Omental fat pad (tissue), 4 donors: Measurements from ENCODE around the gene CETP. TPM values are rescaled to one million over a fixed set of nuclear protein-coding genes. Genes with fewer than 3 reads are reported as not detected.

Experiments used
- ATAC-seq: fragments of 150-250 bp; one replicate; pipeline ENCODE4 v1.9.1; 2016; ENCODE audit warnings: mild to moderate bottlenecking, moderate library complexity; ENCODE audit not compliant: low FRiP score
- DNase-seq: peaks from one replicate; pipeline ENCODE4 v3.0.0-alpha.2; 2019; ENCODE audit warnings: low spot score
- CTCF ChIP-seq, 3 donors: fragments of 450-650 bp; IDR thresholded peaks; one replicate each; pipeline ENCODE4 v1.5.1; 2016 to 2017; ENCODE audit warnings: antibody characterized with exemption in 3 of 3, mild to moderate bottlenecking in 3 of 3, moderate library complexity in 2 of 3
- total RNA-seq, 4 donors: library from RNA; depleted of rRNA; stranded (reverse); fragments of >200 nt; gene quantifications; one replicate each; pipeline ENCODE4 v1.1.0, GENCODE V29; 2016

Gene CETP
- total RNA-seq, 4 donors from 2014 or later = 0.84 to 61.5 (median 5.9) TPM

GRCh38 chr16:57023541-57024249, 61.9 kb downstream of the CETP start:
- DNase-seq (no peak), ATAC-seq (no peak)
- no peak for TF ChIP-seq CTCF (IDR thresholded peaks at IDR 0.05)

GRCh38 chr16:57024894-57025680, 63.3 kb downstream of the CETP start:
- no peak for TF ChIP-seq CTCF (IDR thresholded peaks at IDR 0.05)
- ATAC-seq (no peak), DNase-seq (no peak)

GRCh38 chr16:57025941-57026777, 64.4 kb downstream of the CETP start:
- no peak for DNase-seq

DNA sequence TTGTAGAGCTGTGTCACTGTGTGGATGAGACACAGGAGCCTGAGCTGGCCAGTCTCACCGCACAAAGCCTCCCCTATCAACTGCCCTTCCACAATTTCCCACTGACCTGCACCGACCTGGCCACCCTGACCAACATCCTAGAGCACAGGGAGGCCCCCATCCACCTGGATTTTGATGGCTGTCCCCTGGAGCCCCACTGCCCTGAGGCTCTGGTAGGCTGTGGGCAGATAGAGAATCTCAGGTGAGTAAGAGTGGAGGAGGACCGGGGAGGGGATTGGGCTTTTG, 65.0 kb downstream of the CETP start:
- ATAC-seq = no peak
- TF ChIP-seq CTCF (IDR thresholded peaks at IDR 0.05) = no peak
- DNase-seq = no peak

More at GRCh38 chr16:57025941-57026777, 64.4 kb downstream of the CETP start:
- no peak for TF ChIP-seq CTCF (IDR thresholded peaks at IDR 0.05)
- no peak for ATAC-seq

GRCh38 chr16:57027067-57027466, 65.3 kb downstream of the CETP start:
- ATAC-seq = no peak
- no peak for TF ChIP-seq CTCF (IDR thresholded peaks at IDR 0.05)
- DNase-seq = no peak

GRCh38 chr16:57028086-57028485, 66.3 kb downstream of the CETP start:
- DNase-seq (no peak), ATAC-seq (no peak)
- no peak for TF ChIP-seq CTCF (IDR thresholded peaks at IDR 0.05)
